ENCODE measurements around the gene TRAPPC12. TPM values are rescaled to one million over a fixed set of nuclear protein-coding genes. Genes with fewer than 3 reads are reported as not detected.
A peak's percentile ranks its signal among the peaks of the same experiment; 100 is the strongest.
"Not testable (repeated sequence)": the region's sequence is repeated elsewhere in the genome, so short reads cannot be mapped to it uniquely, and the experiment has no call there.

The TRAPPC12 gene
- total RNA-seq, 4 donors from 2014 or later, result 90.2 to 248 (median 157) TPM

- no peak overlapping the region for H3K27ac ChIP-seq
- TF ChIP-seq POLR2A (IDR thresholded peaks at IDR 0.05), result no peak
- TF ChIP-seq, protein P1, sequence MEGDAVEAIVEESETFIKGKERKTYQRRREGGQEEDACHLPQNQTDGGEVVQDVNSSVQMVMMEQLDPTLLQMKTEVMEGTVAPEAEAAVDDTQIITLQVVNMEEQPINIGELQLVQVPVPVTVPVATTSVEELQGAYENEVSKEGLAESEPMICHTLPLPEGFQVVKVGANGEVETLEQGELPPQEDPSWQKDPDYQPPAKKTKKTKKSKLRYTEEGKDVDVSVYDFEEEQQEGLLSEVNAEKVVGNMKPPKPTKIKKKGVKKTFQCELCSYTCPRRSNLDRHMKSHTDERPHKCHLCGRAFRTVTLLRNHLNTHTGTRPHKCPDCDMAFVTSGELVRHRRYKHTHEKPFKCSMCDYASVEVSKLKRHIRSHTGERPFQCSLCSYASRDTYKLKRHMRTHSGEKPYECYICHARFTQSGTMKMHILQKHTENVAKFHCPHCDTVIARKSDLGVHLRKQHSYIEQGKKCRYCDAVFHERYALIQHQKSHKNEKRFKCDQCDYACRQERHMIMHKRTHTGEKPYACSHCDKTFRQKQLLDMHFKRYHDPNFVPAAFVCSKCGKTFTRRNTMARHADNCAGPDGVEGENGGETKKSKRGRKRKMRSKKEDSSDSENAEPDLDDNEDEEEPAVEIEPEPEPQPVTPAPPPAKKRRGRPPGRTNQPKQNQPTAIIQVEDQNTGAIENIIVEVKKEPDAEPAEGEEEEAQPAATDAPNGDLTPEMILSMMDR (IDR thresholded peaks at IDR 0.05), result no peak
- no peak for TF ChIP-seq EP300 (IDR thresholded peaks at IDR 0.05)
Measured at GRCh38 chr2:3451169-3451568, 71.7 kb downstream of the TRAPPC12 start.

GRCh38 chr2:3451926-3452671, 72.6 kb downstream of the TRAPPC12 start:
- peak in 1 of 2 donors; percentile 65 for DNase-seq (ENCODE audit: low spot score in 2 of 2)
- TF ChIP-seq POLR2A (IDR thresholded peaks at IDR 0.05), result no peak
- TF ChIP-seq, protein P1 (IDR thresholded peaks at IDR 0.05), result no peak
- TF ChIP-seq EP300 (IDR thresholded peaks at IDR 0.05), result no peak
- TF ChIP-seq POLR2AphosphoS5 (IDR thresholded peaks at IDR 0.05), result no peak
- Histone ChIP-seq H3K4me1 (peaks cover 5% of the 10 kb centered on the region), H3K9me3 (no peaks in the 10 kb centered on the region), H3K27me3 (no peaks in the 10 kb centered on the region), H3K36me3 (peaks cover 46% of the 10 kb centered on the region), H3K27ac (no peak overlapping the region), H3K4me3 (no peak overlapping the region)
- 91% methylated on average over 8 of the region's 17 CpGs for WGBS

More at GRCh38 chr2:3451169-3451568, 71.7 kb downstream of the TRAPPC12 start:
- H3K4me3 ChIP-seq, result no peak overlapping the region
- no peaks in the 10 kb centered on the region for H3K27me3 ChIP-seq
- peaks cover 48% of the 10 kb centered on the region for H3K36me3 ChIP-seq
- no peaks in the 10 kb centered on the region for H3K9me3 ChIP-seq
- H3K4me1 ChIP-seq, result peaks cover 5% of the 10 kb centered on the region
- 85% methylated on average over 4 of the region's 4 CpGs for WGBS
- no peak for DNase-seq (ENCODE audit: low spot score in 2 of 2)

DNA sequence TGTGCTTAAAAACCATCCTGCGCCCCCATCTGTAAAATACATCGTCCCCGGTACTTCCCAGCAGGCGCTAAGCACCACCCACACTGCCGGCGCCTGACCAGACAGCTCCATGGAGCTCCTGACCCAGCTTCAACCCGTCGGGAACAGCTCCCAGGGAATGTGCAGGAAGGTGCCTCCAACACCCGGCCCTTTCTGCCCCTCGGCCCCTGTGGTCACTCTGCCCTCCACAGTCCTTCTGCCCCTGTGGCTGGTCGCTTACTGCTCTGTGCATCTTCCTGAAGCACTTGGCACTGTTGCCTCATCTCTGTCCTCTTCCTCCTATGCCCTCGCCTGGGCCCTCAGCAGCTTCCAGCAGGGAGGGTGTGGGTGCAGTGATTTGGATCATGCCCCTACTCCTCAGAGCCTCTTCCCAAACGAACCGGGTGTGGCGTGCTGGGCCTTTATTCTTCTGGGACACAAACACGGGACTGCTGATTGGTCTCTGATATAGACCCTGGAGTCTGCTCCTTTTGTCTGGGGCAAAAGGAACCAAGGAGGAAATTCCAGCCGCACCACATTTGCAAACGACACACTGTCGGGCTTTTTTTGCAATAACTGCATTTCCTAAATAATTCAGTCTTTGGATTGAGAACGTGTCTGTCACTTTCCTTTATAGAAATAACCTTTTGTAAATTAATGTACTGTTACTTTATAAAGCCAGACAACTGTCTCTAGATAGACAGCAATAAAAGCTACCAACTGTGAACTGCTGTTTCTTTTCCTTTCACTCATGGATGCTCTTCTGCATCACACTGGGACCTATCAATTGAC, 73.9 kb downstream of the TRAPPC12 start:
- Histone ChIP-seq H3K27me3 (no peaks in the 10 kb centered on the region), H3K27ac (no peak overlapping the region), H3K9me3 (no peaks in the 10 kb centered on the region), H3K4me1 (no peaks in the 10 kb centered on the region), H3K36me3 (peaks cover 48% of the 10 kb centered on the region), H3K4me3 (no peak overlapping the region)
- DNase-seq (ENCODE audit: low spot score in 2 of 2), result peak in 1 of 2 donors; percentile 77
- TF ChIP-seq POLR2AphosphoS5 (IDR thresholded peaks at IDR 0.05), result no peak
- TF ChIP-seq EP300 (IDR thresholded peaks at IDR 0.05), result no peak
- TF ChIP-seq POLR2A (IDR thresholded peaks at IDR 0.05), result no peak
- TF ChIP-seq, protein P1 (IDR thresholded peaks at IDR 0.05), result no peak
- WGBS, result 71% methylated on average over 20 of the region's 20 CpGs

DNA sequence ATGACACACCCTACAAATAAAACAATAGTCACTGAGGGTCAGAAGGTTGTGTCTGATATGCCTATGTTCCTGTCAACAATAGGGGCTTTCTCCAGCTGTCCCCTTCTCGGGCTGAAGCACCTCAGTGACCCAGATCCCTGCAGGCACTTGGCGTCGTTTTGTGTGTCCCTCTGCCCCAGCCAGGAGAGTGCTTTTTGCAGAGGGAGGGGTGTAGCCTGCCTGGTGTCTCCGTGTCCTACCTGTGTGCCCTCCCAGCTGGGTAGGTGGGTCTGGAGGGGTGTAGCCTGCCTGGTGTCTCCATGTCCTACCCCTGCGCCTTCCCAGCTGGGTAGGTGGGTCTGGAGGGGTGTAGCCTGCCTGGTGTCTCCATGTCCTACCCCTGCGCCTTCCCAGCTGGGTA, 74.5 kb downstream of the TRAPPC12 start:
- H3K27ac ChIP-seq, result not testable (repeated sequence)

GRCh38 chr2:3454802-3455201, 75.3 kb downstream of the TRAPPC12 start:
- peak in 1 of 2 donors; percentile 59 for DNase-seq (ENCODE audit: low spot score in 2 of 2)
- Histone ChIP-seq H3K9me3 (no peaks in the 10 kb centered on the region), H3K4me3 (no peak overlapping the region), H3K27me3 (no peaks in the 10 kb centered on the region), H3K4me1 (no peaks in the 10 kb centered on the region), H3K36me3 (peaks cover 52% of the 10 kb centered on the region), H3K27ac (no peak overlapping the region)
- TF ChIP-seq POLR2A (IDR thresholded peaks at IDR 0.05) (no peak), EP300 (IDR thresholded peaks at IDR 0.05) (no peak), POLR2AphosphoS5 (IDR thresholded peaks at IDR 0.05) (no peak)
- TF ChIP-seq, protein P1 (IDR thresholded peaks at IDR 0.05), result no peak
- WGBS, result 97% methylated on average over 22 of the region's 22 CpGs

More for the DNA sequence above, 74.5 kb downstream of the TRAPPC12 start:
- H3K9me3 ChIP-seq, H3K4me1 ChIP-seq, H3K4me3 ChIP-seq, H3K27me3 ChIP-seq: not testable (repeated sequence)
- peaks cover 50% of the 10 kb centered on the region for H3K36me3 ChIP-seq
- DNase-seq (ENCODE audit: low spot score in 2 of 2), result peak in 1 of 2 donors; percentile 28
- WGBS, result 87% methylated on average over 6 of the region's 6 CpGs
